Endothelial cell of umbilical vein (primary cell): Measurements from ENCODE around the gene SULT1C4. TPM values are rescaled to one million over a fixed set of nuclear protein-coding genes. Genes with fewer than 3 reads are reported as not detected.

Source experiments
- BruUV-seq: library from RNA; stranded (reverse); fragments of 400-500 nt; replicated peaks from 2 replicates; lab custom pipeline; 2021; lab: Mats Ljungman, UMichigan
- CTCF ChIA-PET: fragments of 300-600, 350-600 bp; sonication (Branson Sonifier 250); formaldehyde crosslinking; loops from one replicate; lab custom pipeline; 2021; ENCODE audit warnings: antibody characterized with exemption, inconsistent platforms; lab: Charles Lee
- POLR2A ChIA-PET: fragments of 300-600, 350-600 bp; sonication (Branson Sonifier 250); formaldehyde crosslinking; loops from one replicate; lab custom pipeline; 2021; ENCODE audit warnings: antibody characterized with exemption, inconsistent platforms; lab: Charles Lee
- DNase-seq: peaks from one replicate; pipeline ENCODE4 v3.0.0-alpha.2; 2011; ENCODE audit warnings: low read depth, low spot score
- FAIRE-seq: peaks from 2 replicates; lab custom pipeline; 2011; peaks lifted over from hg19 to GRCh38; lab: Jason Lieb, UNC
- H2AFZ ChIP-seq: 2 replicates; pipeline ENCODE4 v1.6.0; 2012; ENCODE audit warnings: low read depth, low read length, control low read depth, inconsistent platforms
- H3K27ac ChIP-seq: 2 replicates; pipeline ENCODE4 v1.5.1; 2011; ENCODE audit warnings: low read depth, mild to moderate bottlenecking, control low read depth, low read length, moderate library complexity; ENCODE audit not compliant: insufficient read depth
- H3K27me3 ChIP-seq, 2 experiments: 2 replicates each; pipeline versions ENCODE4 v1.6.0 to v1.6.1; 2011; ENCODE audit warnings: low read length in 2 of 2, mixed read lengths in 1 of 2; ENCODE audit not compliant: control insufficient read depth in 2 of 2, insufficient read depth in 2 of 2
- H3K36me3 ChIP-seq, 2 experiments: 2 replicates in 1 of 2; 3 replicates in 1 of 2; pipeline ENCODE4 v1.5.1; 2011; ENCODE audit warnings: low read length in 2 of 2, mild to moderate bottlenecking in 1 of 2, moderate library complexity in 1 of 2; ENCODE audit not compliant: control insufficient read depth in 2 of 2, insufficient read depth in 2 of 2; ENCODE audit errors: extremely low read depth in 1 of 2
- H3K4me1 ChIP-seq: 3 replicates; pipeline ENCODE4 v1.5.1; 2011; ENCODE audit warnings: mild to moderate bottlenecking, low read length; ENCODE audit not compliant: control insufficient read depth, insufficient read depth; ENCODE audit errors: extremely low read depth
- H3K4me2 ChIP-seq: 2 replicates; pipeline ENCODE4 v1.6.1; 2011; ENCODE audit warnings: low read length, control low read depth, mixed read lengths; ENCODE audit not compliant: insufficient read depth
- H3K4me3 ChIP-seq, 3 experiments: fragments of 200-600 bp in 1 of 3; sonication (generic), shearing (Covaris generic) in 1 of 3; replicated peaks in 1 of 3; 2 replicates each; pipeline ENCODE4 v1.5.1; 2011 to 2016; ENCODE audit warnings: control low read depth in 3 of 3, low read length in 3 of 3, mild to moderate bottlenecking in 2 of 3, inconsistent platforms in 1 of 3, low read depth in 1 of 3, moderate library complexity in 1 of 3; ENCODE audit not compliant: insufficient read depth in 1 of 3
- H3K79me2 ChIP-seq: 2 replicates; pipeline ENCODE4 v1.6.0; 2012; ENCODE audit warnings: low read length, inconsistent platforms; ENCODE audit not compliant: control insufficient read depth, insufficient read depth
- H3K9ac ChIP-seq: replicated peaks from 2 replicates; pipeline ENCODE3; 2011; ENCODE audit warnings: low read length, control low read depth; ENCODE audit not compliant: insufficient read depth; ENCODE audit errors: extremely low read depth
- H3K9me1 ChIP-seq: replicated peaks from 3 replicates; pipeline ENCODE4 v1.6.0; 2011; ENCODE audit warnings: mild to moderate bottlenecking, low read length; ENCODE audit not compliant: control insufficient read depth, insufficient read depth; ENCODE audit errors: extremely low read depth
- H3K9me3 ChIP-seq: replicated peaks from 2 replicates; pipeline ENCODE4 v1.5.1; 2012; ENCODE audit warnings: low read length, inconsistent platforms; ENCODE audit not compliant: control insufficient read depth, insufficient read depth
- H4K20me1 ChIP-seq: replicated peaks from 2 replicates; pipeline ENCODE3; 2011; ENCODE audit warnings: mild to moderate bottlenecking, low read length; ENCODE audit not compliant: control insufficient read depth, insufficient read depth; ENCODE audit errors: extremely low read depth
- CTCF ChIP-seq, 2 donors: IDR thresholded peaks; 1 replicate in 1 of 2; 2 replicates in 1 of 2; pipeline ENCODE4 v1.5.1; 2011; ENCODE audit warnings: low read length in 2 of 2, mild to moderate bottlenecking in 2 of 2, moderate library complexity in 2 of 2, control low read depth in 1 of 2, inconsistent platforms in 1 of 2, low read depth in 1 of 2; ENCODE audit not compliant: insufficient read depth in 1 of 2; ENCODE audit errors: extremely low read depth in 1 of 2
- EZH2 ChIP-seq: IDR thresholded peaks from 2 replicates; pipeline ENCODE4 v1.6.1; 2012; ENCODE audit warnings: borderline replicate concordance, low read depth, mild to moderate bottlenecking, moderate library complexity, low read length, inconsistent platforms; ENCODE audit not compliant: severe bottlenecking
- FOS ChIP-seq: IDR thresholded peaks from 2 replicates; pipeline ENCODE4 v1.6.1; 2011; ENCODE audit warnings: mild to moderate bottlenecking, low read length, moderate library complexity, borderline replicate concordance; ENCODE audit not compliant: insufficient read depth
- GATA2 ChIP-seq: IDR thresholded peaks from 2 replicates; pipeline ENCODE4 v1.7.0; 2011; ENCODE audit warnings: low read depth, mild to moderate bottlenecking, moderate library complexity, mixed read lengths, low read length; ENCODE audit not compliant: insufficient read length, insufficient read depth
- JUN ChIP-seq: IDR thresholded peaks from 2 replicates; pipeline ENCODE4 v1.6.1; 2011; ENCODE audit warnings: borderline replicate concordance, low read depth; ENCODE audit not compliant: insufficient read length, insufficient read depth
- MYC ChIP-seq: IDR thresholded peaks from one replicate; pipeline ENCODE4 v1.6.1; 2011; ENCODE audit warnings: mild to moderate bottlenecking, low read depth, low read length
- POLR2A ChIP-seq: IDR thresholded peaks from 2 replicates; pipeline ENCODE4 v1.6.1; 2012; ENCODE audit warnings: low read depth, mild to moderate bottlenecking, control low read depth, low read length
- POLR2AphosphoS5 ChIP-seq: IDR thresholded peaks from 2 replicates; pipeline ENCODE4 v1.6.1; 2012; ENCODE audit warnings: low read depth, mild to moderate bottlenecking, control low read depth, low read length, moderate library complexity; ENCODE audit not compliant: insufficient read depth
- dilution Hi-C: fragments of 300-500 bp; cut with MboI; formaldehyde crosslinking; loops from one replicate; pipeline ENCODE4 v1.15.0; 2019; ENCODE audit warnings: low sequenced_read_pairs; ENCODE audit not compliant: extremely low pct_ligation_motif_present
- intact Hi-C: fragments of 100-400 bp; cut with micrococcal nuclease; formaldehyde crosslinking; loops from one replicate; pipeline ENCODE4 v1.10.0; 2022
- polyA plus RNA-seq, 4 experiments: library from polyadenylated mRNA; depleted of rRNA in 3 of 4; stranded (reverse) in 3 of 4; unstranded in 1 of 4; fragments of >200 nt; gene quantifications; 2 replicates each; pipeline versions ENCODE4 v1.2.1 to v1.2.3, GENCODE V29; 2011 to 2012; ENCODE audit warnings: missing spikeins in 1 of 4
- total RNA-seq: library from RNA; stranded (reverse); gene quantifications from 2 replicates; pipeline ENCODE4 v1.2.3, GENCODE V29; 2021
- TF ChIP-seq, protein P1 (sequence below): IDR thresholded peaks from 2 replicates; pipeline ENCODE4 v1.6.1; 2011; ENCODE audit not compliant: insufficient read depth, insufficient read length

SULT1C4 gene
- total and polyA plus RNA-seq, 2 donors (not counting 3 experiments of a cell fraction or from before 2014, with no cell fraction given), result 17.2 to 29.3 TPM

DNA sequence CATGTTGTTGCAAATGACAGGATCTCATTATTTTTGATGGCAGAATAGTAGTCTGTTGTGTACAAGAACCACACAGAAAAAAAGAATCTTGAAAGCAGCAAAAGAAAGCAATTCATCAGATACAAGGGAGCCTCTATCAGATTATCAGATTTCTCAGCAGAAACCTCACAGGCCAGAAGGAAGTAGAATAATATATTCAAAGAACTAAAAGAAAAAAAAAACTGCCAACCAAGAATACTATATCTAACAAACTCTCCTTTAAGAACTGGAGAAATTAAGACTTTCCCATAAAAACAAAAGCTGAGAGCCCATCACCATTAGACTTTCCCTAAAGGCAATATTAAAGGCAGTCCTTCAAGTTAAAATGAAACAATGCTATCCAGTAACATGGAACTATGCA lies 15.4 kb downstream of the SULT1C4 start:
- Histone ChIP-seq H3K4me3 (no peak overlapping the region), H3K4me2 (no peak overlapping the region), H3K79me2 (no peaks in the 10 kb centered on the region), H2AFZ (no peak overlapping the region), H3K9me1 (no peaks in the 10 kb centered on the region), H3K9ac (no peak overlapping the region), H3K27me3 (peaks cover 0 to 2% of the 10 kb centered on the region in 2 experiments), H4K20me1 (no peaks in the 10 kb centered on the region), H3K36me3 (peaks cover 0 to 5% of the 10 kb centered on the region in 2 experiments), H3K27ac (no peak overlapping the region), H3K4me1 (no peaks in the 10 kb centered on the region), H3K9me3 (no peaks in the 10 kb centered on the region)
- DNase-seq, result no peak
- dilution Hi-C loops (no loop called here), intact Hi-C loops (no loop called here)
- ChIA-PET CTCF (no interaction called here), POLR2A (no interaction called here)
- TF ChIP-seq FOS (no peak), GATA2 (no peak), POLR2A (no peak), POLR2AphosphoS5 (no peak), MYC (no peak), JUN (no peak), CTCF (IDR thresholded peaks at IDR 0.05; ENCODE audit: extremely low read depth in 1 of 2, insufficient read depth in 1 of 2, low read depth in 1 of 2, low read length in 2 of 2) (no peak), EZH2 (no peak)
- TF ChIP-seq, protein P1, sequence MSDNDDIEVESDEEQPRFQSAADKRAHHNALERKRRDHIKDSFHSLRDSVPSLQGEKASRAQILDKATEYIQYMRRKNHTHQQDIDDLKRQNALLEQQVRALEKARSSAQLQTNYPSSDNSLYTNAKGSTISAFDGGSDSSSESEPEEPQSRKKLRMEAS, result no peak
- FAIRE-seq, result no peak
- BruUV-seq, result no TSS peak
